HL-60 (cell line): Measurements from ENCODE around the gene MAP3K8.

Source experiments
- DNase-seq, 2 experiments: peaks; one replicate each; pipeline ENCODE4 v3.0.0-alpha.2; 2010 to 2020; ENCODE audit warnings: low read depth in 1 of 2, low spot score in 1 of 2
- H3K27ac ChIP-seq: fragments of 250-450 bp; sonication (Bioruptor Pico); replicated peaks from 2 replicates; pipeline ENCODE4 v1.5.1; 2020; ENCODE audit warnings: mild to moderate bottlenecking, moderate library complexity
- H3K27me3 ChIP-seq: fragments of 250-450 bp; sonication (Bioruptor Pico); 2 replicates; pipeline ENCODE4 v1.5.1; 2021; ENCODE audit warnings: mild to moderate bottlenecking, moderate library complexity; ENCODE audit not compliant: insufficient read depth, poor library complexity, severe bottlenecking
- H3K4me3 ChIP-seq: replicated peaks from 2 replicates; pipeline ENCODE4 v1.5.1; 2011; ENCODE audit warnings: mild to moderate bottlenecking, control low read depth, low read length; ENCODE audit not compliant: insufficient read depth
- CTCF ChIP-seq: IDR thresholded peaks from one replicate; pipeline ENCODE4 v1.5.1; 2011; ENCODE audit warnings: low read length, control low read depth, inconsistent platforms; ENCODE audit not compliant: insufficient read depth
- GABPA ChIP-seq: IDR thresholded peaks from 2 replicates; pipeline ENCODE4 v1.6.1; 2012; ENCODE audit warnings: low read depth
- POLR2AphosphoS5 ChIP-seq: IDR thresholded peaks from 2 replicates; pipeline ENCODE4 v1.6.1; 2012; ENCODE audit warnings: low read depth
- REST ChIP-seq: IDR thresholded peaks from 2 replicates; pipeline ENCODE4 v1.6.1; 2012; ENCODE audit warnings: low read depth; ENCODE audit not compliant: insufficient replicate concordance
- SPI1 ChIP-seq: IDR thresholded peaks from 2 replicates; pipeline ENCODE4 v1.6.1; 2012; ENCODE audit warnings: low read depth, mild to moderate bottlenecking, borderline replicate concordance

The MAP3K8 gene

GRCh38 chr10:30481603-30482002, 47.6 kb downstream of the MAP3K8 start:
- no peak overlapping the region for H3K4me3 ChIP-seq
- H3K27ac ChIP-seq: no peak overlapping the region

GRCh38 chr10:30488316-30488715, 54.3 kb downstream of the MAP3K8 start:
- TF ChIP-seq REST (no peak), SPI1 (peak; percentile 78)
- Histone ChIP-seq H3K4me3 (no peak overlapping the region), H3K27me3 (no peaks in the 10 kb centered on the region), H3K27ac (peak overlapping the region; percentile 71)
- DNase-seq: peak in 1 of 2 experiments; percentile 58

More at GRCh38 chr10:30481603-30482002, 47.6 kb downstream of the MAP3K8 start:
- H3K27me3 ChIP-seq: no peaks in the 10 kb centered on the region
- DNase-seq: no peak
- TF ChIP-seq CTCF (no peak), SPI1 (no peak), GABPA (no peak), POLR2AphosphoS5 (no peak), REST (no peak)

GRCh38 chr10:30489346-30489745, 55.4 kb downstream of the MAP3K8 start:
- TF ChIP-seq REST (no peak), CTCF (no peak), GABPA (no peak), SPI1 (no peak), POLR2AphosphoS5 (no peak)
- H3K27ac ChIP-seq: peak overlapping the region; percentile 71
- no peak overlapping the region for H3K4me3 ChIP-seq
- no peaks in the 10 kb centered on the region for H3K27me3 ChIP-seq
- DNase-seq: no peak
